Left ventricle myocardium superior (tissue), 1 donor: ENCODE data around the gene CEND1. TPM values are rescaled to one million over a fixed set of nuclear protein-coding genes. Genes with fewer than 3 reads are reported as not detected.

Source experiments
- ATAC-seq: fragments of 200-7000 bp; cut with Tn5 transposase; one replicate; pipeline ENCODE4 v1.9.1; 2020; ENCODE audit warnings: mild to moderate bottlenecking, moderate library complexity
- DNase-seq: peaks from one replicate; pipeline ENCODE4 v3.0.0-alpha.2; 2020
- intact Hi-C: fragments of 100-400 bp; cut with micrococcal nuclease; formaldehyde crosslinking; loops from one replicate; pipeline ENCODE4 v1.11.0; 2022
- total RNA-seq: library from RNA; stranded (reverse); fragmentation: NEBNext Ultra II Directional; extraction: Animal tissue kit (Norgen Biotek cat#: 25700); gene quantifications from one replicate; pipeline ENCODE4 v1.2.1, GENCODE V29; 2021
- donor health status: DM: no; HTN: yes; CAD: no; lungs with severe emphysema.

Gene CEND1
- total RNA-seq, 1 donor from 2014 or later = not detected

DNA sequence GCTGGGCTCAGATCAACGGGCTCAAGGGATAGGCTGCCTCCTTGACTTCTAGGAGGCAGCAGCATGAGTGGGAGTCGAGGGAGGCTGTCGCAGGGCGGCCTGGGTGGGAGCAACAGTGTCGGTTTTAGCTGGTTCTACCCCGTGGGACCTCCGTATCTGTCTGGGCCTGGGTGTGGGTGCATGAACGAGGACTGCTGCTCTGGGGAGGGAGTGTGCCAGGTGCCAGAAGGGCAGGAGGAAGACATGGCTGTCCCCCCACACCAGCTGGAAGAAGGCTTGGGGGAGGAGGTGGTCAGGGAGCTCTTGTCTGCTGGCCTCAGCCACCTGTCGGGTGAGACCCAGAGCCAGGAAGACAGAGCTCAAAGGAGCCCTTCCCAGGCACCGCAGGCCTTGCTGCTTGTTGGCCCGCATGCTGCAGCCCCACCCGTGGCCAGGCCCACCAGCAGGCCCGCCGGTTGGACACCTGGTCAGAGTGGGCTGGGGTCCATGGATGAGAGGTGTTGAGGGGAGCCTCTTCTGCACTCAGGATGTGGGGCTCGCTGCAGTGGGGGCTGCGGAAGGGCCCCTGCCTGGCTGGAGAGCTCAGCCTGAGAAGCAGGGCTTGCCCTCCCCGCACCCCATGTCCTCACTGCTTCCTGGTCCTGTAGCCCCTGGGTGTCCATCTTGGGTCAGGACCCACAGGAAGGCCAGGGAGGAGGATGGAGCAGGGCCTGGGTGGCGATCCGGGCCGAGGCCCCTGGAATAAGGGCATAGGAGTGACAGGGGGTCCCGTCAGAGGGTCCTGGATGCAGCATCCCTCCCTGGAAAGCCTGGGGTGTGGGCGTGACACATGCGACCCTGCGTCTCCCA lies 3.4 kb downstream of the CEND1 start:
- DNase-seq (no peak), ATAC-seq (no peak)
- intact Hi-C loops = no loop called here

DNA sequence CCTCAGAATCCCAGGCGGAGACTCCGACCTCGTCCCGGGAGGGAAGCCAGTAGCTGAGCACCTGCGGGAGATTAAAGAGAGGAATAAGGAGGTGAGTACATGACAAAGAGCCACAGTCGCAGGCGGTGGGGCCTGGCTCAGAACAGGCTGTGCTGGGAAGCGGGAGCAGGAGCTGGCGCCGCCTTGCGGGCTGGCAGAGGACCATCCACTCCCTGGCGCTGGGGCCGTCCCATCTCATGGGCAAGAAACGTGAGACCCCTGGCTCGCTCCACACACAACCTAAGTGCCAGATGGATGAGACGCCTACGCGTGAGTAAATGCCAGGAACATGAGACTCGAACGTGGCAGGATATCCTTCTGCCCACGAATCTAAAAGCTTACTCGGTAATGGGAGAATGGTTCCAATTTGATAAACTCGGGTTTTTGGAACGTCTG lies 6.3 kb downstream of the CEND1 start:
- peak; percentile 84 for DNase-seq
- ATAC-seq = peak; percentile 81

DNA sequence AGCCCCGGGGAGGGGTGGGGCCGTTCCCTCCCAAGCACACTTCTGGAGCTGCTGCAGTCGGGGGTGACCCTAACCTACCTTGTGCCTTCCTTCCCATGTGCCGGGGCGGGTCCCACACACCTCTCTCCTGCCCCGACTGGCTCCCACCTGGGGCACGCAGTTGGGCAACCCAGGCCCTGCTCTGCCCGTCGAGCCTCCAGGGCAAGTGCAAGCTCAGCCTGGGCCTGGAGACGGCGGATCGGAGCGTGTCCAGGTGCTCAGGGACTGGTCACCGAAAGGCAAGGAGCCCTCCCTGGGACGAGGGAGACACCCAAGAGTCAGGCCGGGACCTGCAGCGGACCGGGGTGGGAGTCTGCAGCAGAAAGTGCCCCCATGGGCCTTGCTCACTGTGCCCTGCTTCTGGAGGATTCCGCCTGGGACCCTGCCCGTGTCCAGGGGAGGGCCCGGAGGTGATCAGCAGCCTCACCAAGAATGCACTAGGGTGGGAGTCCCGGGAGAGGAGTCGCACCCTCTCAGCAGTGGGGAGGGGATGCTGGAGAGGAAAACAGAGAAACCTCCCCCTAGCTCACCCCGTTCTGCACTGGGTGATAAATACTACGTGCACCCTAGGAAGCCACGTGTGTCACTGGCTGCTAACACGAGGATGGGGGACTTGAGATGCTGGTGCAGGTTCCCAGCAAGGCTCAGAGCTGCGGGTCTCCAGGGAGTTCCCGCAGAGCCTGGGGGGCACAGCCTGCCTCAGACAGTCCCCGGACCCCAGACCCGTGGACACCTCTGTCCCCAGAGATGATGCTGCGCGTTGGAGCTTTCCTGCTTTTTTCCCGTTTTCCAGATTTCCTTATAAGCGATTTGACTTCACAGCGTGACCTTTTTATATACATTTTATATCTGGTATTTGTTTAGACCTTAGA lies 7.4 kb downstream of the CEND1 start:
- DNase-seq (no peak), ATAC-seq (no peak)
- intact Hi-C loops = no loop called here

More for the DNA sequence above, 6.3 kb downstream of the CEND1 start:
- intact Hi-C loops = no loop called here

DNA sequence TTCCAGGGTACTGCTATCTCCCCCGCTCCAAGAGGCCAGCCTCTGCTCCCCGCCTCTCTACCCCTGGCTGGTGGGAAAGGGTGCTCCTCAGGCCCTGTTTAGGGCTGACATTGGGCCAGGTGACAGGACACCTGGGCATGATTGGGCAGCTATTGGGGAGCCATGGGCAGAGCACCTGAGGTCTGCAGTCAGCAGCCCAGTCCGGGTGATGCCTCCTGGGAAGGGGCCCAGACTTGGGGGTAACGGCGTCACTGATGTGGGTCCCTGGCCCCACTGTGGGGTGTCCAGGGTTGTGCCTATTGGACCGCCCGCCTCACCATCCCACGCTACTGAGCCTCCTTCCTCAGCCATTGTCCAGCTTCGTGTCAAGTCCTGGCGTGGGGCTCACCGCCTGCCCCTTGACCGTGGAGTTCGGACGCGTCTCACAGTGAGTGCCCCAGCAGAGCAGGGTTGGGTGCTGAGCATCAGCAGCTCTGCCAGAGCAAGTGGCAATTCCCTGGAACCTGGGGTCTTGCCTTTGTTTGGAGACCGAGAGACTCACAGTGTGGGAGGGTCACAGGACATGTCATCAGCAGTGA lies 9.8 kb downstream of the CEND1 start:
- intact Hi-C loops = no loop called here
- ATAC-seq (no peak), DNase-seq (no peak)

DNA sequence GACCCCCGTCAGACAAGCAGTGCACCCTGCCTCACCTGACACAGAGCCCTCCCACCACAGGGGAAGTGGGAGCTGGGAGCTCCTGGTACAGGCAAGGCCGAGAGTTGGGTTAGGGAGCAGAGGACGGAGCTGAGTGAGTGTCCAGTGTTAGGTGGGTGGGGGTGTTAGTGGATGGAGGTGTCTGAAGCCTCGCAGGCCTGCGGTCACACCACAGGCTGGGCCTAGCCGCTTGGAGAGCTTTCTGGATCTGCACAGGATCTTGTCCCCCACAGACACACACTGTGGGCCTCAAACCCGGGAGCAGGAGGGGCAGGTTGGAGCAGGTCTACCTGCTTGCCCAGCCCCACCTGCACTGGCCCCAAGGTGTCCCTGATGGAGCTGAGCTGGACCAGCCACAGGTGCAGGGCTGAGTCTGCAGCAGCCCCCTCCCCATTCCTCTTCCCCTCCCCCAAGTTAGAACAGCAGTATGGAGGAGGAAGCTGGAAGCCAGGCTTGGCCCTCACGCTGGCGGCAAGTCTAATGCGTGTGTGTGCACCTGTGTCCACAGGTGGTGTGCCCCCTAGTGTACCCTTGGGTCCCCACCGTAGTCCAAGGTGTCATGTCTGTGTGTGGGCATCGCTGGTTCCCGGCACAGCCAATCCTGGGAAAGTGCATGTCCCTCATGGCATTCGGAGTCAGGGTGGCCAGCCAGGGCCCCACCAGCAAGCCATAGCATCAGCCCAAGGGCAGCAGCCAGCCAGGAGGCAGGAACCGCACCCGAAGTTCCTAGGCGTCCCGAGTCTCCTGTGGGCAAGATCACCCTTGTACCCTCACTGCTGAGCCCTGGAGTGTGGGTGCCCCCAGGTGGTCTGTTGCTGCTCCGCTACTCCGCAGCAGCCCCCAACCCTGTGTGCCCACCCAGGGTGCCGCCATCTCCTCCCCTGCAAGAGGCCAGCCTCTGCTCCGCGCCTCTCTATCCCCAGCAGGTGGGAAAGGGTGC lies 10.6 kb downstream of the CEND1 start:
- DNase-seq = no peak
- intact Hi-C loops = no loop called here
- ATAC-seq = no peak

DNA sequence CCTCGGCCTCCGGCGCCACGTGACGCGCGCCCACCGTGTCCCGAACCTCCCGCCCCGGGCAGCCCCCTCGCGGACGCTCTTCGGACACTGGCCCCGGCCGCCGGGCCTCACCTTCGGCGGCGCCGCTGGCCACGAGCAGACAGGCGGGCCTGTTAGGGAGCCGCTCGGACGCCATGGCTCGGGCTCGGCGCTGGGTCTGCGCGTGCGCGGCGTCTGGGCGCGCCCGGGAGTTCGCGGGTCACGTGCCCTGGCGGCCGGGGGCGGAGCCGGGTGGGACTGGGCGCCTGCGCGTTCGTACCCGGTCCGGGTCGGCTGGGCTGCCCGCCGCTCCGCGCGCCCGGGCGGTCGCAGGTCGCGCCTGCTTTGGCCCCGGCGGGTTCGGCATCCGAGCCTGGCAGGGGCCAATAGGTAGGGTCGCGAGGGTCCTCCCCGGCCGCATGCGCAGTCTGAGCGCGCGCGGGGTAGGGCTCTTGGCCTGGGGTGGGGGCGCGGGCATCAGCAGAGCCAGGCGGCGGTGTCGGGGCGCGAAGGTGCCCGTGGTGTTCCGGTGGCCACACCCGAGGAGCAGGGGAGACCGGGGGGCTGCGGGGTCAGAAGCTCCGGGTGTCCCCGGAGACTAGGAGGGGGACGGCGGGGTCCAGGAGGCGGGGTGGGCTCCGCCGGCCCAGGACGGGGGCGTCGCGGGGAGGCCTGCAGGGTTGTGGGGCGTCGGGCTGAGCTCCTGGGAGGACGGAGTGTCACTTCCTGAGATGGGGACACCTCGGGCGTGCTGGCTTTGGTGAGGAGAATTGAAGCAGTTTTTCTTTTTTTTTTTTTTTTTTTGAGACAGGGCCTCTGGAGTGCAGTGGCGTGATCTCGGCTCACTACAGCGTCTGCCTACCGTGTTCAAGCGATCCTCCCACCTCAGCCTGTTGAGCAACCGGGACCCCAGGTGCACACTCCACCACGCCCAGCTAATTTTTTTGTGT lies 12.3 kb downstream of the CEND1 start, which contains the start of gene GATD1:
Gene GATD1, minus strand, starts transcription at position 200 of the 968 bp plus-strand sequence. Its CDS starts 25 bp downstream, at position 175.
- intact Hi-C loops = no loop called here
- DNase-seq (peak; percentile 96), ATAC-seq (peak; percentile 94)

DNA sequence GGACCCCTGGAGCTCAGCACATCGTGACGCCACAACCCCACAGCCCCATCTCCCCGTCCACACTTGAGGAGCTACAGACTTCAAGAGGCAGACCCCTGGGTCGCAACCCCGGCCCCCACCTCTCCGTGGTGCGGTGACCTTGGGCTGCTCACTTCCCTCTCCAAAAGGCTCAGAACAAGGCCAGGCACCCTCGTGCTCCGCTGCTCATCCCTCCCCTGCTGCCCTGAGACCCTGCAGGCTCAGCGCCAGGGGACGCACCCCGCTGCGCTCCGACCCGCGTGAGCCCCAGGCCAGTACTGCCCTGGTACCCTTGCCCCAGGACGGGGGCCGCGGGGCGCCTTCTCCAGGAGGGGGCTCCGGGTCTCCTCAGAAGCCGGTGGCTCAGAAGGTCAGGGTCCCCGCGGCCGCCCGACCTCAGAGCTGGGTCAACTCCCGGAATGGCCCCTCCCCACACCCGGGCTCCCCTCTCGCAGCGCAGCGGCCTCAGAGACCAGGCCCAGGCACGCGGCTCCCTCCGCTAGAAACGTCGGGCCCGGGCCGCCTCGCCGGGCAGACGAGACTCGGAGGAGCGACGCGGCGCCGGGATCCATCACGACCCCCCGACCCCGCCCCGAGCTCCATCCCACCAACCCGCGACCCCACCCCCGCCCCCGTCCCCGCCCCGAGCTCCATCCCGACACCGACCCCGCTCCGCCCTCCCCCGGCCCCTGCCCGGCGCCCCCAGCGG lies 13.2 kb downstream of the CEND1 start:
- intact Hi-C loops = no loop called here
- ATAC-seq (peak; percentile 50), DNase-seq (no peak)

DNA sequence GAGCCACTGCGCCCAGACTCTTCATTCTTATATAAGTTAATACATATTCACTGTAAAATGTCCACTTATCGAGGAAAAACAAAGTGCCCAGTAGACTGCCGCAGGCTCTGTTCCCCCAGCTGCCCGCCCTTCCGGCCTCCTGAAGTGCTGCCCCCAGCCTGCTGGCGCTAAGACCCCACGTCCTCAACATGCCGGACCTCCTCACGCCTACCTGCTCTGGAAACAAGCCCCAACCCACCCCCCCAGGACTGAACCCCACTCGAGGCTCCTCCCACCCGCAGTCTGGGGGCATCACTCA lies 13.7 kb downstream of the CEND1 start:
- intact Hi-C loops = no loop called here
- ATAC-seq (no peak), DNase-seq (no peak)

DNA sequence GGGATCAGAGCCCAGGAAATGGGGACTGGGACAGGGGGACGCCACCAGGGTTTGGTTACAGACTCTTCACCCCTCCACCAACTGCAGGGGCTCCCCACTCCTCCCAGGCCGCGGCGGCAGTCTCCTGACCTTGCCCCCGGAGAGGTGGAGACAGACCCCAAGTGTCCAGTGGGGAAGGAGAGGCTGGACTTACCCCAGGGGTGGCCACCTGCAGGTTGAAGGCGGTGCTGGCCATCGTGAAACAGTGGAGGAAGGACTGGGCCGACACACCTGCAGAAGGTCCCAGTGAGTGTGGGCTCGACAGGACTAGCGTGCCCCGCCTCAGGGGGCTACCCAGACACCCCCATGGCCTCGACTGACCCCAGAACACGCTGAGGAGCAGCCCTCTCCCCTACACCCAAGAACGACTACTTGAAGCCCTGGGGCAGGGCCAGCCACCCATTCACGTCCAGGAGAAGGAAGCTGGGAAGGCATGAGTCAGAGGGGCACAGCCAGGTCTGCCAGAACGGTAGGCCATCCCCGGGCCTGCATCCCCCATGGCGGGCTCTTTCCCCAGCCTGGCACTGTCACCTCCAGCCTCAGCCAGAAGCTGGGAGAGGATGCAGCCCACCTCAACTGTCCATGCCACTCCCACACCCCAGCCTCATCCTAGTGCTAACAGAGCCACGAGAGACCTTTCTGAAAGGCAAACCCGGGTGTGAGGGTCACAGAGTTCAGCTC lies 14.9 kb downstream of the CEND1 start:
- intact Hi-C loops = no loop called here
- ATAC-seq (no peak), DNase-seq (no peak)

DNA sequence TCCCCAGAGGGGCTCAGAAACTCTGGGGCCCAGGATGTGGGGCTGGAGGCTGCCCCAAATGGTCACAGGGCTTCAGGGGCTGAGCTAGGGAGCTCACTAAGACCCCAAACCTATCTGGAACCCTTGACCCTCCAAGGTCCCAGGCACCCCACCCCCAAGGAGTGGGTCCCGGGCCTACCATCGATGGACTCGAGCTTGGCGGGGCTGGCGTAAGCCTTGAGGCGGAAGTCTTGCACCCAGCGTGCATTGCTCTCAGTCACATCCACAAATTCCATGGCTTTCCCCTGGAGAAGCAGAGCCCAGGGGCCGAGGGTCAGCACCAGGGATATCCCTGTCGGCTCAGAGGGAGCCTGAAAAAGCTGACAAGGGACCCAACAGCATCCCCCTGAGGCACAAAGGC lies 16.1 kb downstream of the CEND1 start:
- DNase-seq = no peak
- ATAC-seq = no peak
- intact Hi-C loops = no loop called here

DNA sequence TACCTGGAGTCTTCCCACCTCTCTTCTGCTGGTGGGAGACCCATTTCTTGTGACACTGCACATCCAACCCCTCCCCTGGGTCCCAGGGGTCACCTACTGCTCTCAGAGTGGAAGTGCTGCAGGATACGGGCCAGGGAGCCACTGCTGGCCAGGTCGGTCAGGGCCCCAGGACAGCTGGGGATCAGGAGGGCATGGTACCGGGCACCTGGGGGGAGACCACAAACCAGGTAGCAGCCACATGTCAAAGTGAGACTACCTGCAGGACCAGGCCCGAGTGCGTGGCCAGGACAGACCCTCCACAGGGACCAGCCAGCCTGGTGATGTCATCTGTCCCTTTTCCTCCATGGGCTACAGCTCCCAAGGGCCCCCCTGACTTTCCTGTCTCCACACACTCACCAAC lies 16.5 kb downstream of the CEND1 start:
- intact Hi-C loops = no loop called here
- no peak for DNase-seq
- ATAC-seq = no peak

DNA sequence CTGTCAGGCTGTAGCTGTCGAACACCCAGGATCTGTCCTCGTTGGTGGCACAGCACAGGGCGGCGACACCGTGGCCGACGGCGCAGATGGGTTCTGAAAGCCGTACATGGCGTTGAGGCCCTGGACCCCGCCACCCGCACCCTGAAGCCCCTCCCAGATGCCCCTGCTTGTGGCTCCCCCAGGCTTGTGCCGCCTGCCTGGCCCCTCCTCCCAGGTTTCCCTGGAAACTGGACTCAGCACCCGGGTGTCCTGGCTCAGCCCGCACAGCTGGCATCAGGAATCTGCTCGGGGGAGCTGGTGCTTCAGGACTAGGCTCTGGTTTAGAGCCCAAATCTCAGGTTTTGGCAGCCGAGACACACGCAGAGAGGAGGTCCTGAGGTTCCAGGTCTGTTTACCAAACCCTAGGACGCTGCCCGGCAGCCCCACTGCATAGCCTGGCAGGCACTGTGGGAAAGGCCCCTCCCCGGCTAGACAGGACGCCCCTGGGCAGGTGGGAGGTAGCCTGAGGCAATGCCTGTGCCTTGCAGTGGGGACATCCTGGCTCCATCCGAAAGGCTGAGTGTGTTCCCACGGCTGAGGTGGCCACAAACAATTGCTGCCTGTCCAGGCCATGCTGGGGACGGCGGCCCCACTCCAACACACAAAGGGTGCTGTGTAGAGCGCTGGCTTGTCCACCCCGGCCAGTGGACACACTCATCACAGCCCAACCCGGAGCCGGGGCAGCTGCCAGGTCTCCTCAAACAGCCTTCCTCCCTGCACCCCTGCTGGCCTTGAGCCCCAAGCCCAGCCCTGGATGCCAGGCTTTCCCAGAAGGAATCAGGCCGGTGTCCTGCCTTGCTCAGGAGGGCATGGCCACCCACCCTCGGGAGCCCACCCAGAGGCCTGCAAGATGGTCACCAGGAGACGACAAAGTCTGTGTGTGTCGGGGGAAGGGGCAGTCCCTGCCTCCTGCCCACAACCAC lies 17.2 kb downstream of the CEND1 start:
- ATAC-seq (no peak), DNase-seq (no peak)
- intact Hi-C loops = no loop called here

DNA sequence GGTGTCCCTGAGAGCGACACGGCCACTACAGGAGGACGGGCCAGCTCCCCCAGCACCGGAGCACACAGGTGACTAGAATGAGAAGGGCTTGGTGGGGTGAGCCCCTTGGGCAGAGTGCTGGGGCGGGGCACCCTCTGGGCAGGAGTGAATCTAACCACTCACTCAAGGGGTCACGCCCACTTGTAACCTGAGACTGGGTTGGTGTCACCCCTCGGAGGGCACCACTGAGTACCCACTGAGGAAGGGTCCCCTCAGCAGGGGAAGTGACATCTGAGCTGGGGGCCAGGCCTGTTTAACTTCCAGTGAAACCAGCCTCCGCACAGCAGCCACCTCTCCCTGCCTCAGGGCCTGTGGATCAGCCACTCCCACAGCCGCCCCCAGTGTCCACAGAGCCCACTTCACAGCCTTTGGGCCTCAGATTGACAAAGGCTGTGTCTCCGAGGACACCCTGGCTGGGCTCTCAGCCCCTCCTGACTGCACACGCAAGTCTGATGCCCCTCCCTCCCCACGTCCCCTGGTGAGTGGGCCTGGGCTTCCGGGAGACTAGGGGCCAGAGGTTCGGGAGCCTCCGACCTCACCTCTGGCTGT lies 18.2 kb downstream of the CEND1 start:
- DNase-seq = no peak
- no peak for ATAC-seq
- intact Hi-C loops = no loop called here

DNA sequence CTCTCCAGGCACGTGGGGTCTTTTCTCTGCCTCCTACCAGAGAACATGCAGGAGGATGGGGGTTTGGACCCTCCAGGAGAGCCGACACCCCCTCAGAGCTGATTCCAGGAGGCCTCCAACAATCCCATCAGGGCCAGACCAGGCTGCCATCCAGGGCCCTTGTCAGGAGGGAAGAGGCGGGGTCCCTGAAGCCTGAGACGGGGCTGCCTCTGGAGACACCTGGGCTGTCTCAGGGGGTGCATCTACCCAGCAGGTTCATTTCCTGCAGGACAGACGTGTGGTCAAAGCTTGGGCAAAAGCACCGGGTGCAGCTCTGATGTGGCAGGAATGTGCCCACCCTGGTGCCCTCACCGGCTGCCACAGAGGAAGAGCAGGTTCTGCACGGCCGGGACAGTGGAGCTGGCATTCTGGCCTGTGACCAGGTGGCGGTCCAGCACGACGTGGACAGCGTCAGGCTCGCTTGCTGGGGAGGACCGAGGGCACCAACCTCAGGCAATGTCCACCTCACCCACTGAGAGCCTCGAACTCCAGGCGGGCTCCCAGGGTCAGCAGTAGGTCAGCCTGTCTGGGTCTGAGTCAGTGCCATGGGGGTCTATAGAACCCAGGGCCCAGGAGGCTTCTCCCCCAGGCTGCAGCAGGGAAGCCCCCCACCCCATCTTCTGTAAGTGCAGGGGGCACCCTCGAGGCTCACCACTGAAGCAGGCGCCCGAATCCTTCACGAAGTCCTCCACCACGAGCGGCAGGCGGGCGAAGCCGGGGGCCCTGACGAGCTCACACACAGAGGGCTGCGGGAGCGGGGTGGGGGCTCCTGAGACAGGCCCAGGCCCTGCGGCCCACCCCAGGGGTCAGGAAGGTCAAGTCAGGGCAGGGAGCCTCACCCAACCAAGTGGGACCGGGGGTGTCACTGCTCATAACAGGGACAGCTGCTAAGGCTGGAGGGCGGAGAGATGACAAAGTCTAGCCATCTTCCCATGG lies 19.0 kb downstream of the CEND1 start:
- ATAC-seq (no peak), DNase-seq (no peak)
- intact Hi-C loops = no loop called here
